Measurements from ENCODE around the gene LRRFIP1.

- no peak for TF ChIP-seq CTCF (IDR thresholded peaks at IDR 0.05)
- TF ChIP-seq EP300 (IDR thresholded peaks at IDR 0.05), result no peak
- TF ChIP-seq POLR2A (IDR thresholded peaks at IDR 0.05), result no peak
Measured at GRCh38 chr2:237663517-237664110, 36.2 kb downstream of the LRRFIP1 start.

Data from ovary (tissue), 3 donors.